Loucy (cell line): ENCODE results near the gene TNS4.

ENCODE experiments used
- H2AFZ ChIP-seq: fragments of 200-600 bp; sonication (generic); 2 replicates; pipeline ENCODE4 v1.6.0; 2016; ENCODE audit warnings: antibody characterized with exemption, mild to moderate bottlenecking, low read length, moderate library complexity
- H3F3A ChIP-seq: fragments of 200-600 bp; 2 replicates; pipeline ENCODE4 v1.6.0; 2016; ENCODE audit warnings: antibody characterized with exemption, low read depth, mild to moderate bottlenecking
- H3K27me3 ChIP-seq: fragments of 200-600 bp; sonication (generic); 2 replicates; pipeline ENCODE4 v1.6.1; 2014; ENCODE audit warnings: low read length, mild to moderate bottlenecking; ENCODE audit not compliant: insufficient read depth, poor library complexity, severe bottlenecking
- H3K36me3 ChIP-seq: fragments of 200-600 bp; sonication (generic); 2 replicates; pipeline ENCODE4 v1.6.1; 2016; ENCODE audit warnings: low read length; ENCODE audit not compliant: insufficient read depth
- H3K4me1 ChIP-seq: fragments of 200-600 bp; sonication (generic); 2 replicates; pipeline ENCODE4 v1.5.1; 2014; ENCODE audit warnings: low read length, mild to moderate bottlenecking; ENCODE audit not compliant: insufficient read depth, poor library complexity, severe bottlenecking
- H3K4me2 ChIP-seq: fragments of 200-600 bp; sonication (generic); 2 replicates; pipeline ENCODE4 v1.6.0; 2014; ENCODE audit warnings: antibody characterized with exemption, low read length, low read depth, mild to moderate bottlenecking; ENCODE audit not compliant: poor library complexity, severe bottlenecking
- H3K4me3 ChIP-seq: fragments of 200-600 bp; sonication (generic); 2 replicates; pipeline ENCODE4 v1.5.1; 2014; ENCODE audit warnings: low read length, mild to moderate bottlenecking, mixed read lengths; ENCODE audit not compliant: poor library complexity, severe bottlenecking
- H3K79me2 ChIP-seq: fragments of 200-600 bp; sonication (generic); 2 replicates; pipeline ENCODE4 v1.6.1; 2014; ENCODE audit warnings: low read length; ENCODE audit not compliant: insufficient read depth
- H3K9ac ChIP-seq: fragments of 200-600 bp; sonication (generic); 2 replicates; pipeline ENCODE4 v1.6.0; 2014; ENCODE audit warnings: mild to moderate bottlenecking, low read depth, low read length, moderate library complexity; ENCODE audit not compliant: poor library complexity, severe bottlenecking
- H3K9me2 ChIP-seq: fragments of 200-600 bp; sonication (generic); replicated peaks from 2 replicates; pipeline ENCODE4 v1.6.1; 2016; ENCODE audit warnings: low read depth, low read length, mixed read lengths
- H3K9me3 ChIP-seq: fragments of 200-600 bp; sonication (generic); 2 replicates; pipeline ENCODE4 v1.6.1; 2014; ENCODE audit warnings: mild to moderate bottlenecking, antibody characterized with exemption, low read length, low read depth; ENCODE audit not compliant: insufficient read depth
- H4K20me1 ChIP-seq: fragments of 200-600 bp; sonication (generic); 2 replicates; pipeline ENCODE4 v1.6.0; 2014; ENCODE audit warnings: antibody characterized with exemption, low read length, mild to moderate bottlenecking; ENCODE audit not compliant: insufficient read depth, poor library complexity, severe bottlenecking
- CTCF ChIP-seq: fragments of 200-600 bp; sonication (generic); conservative IDR thresholded peaks from 2 replicates; pipeline ENCODE4 v1.5.1; 2014; ENCODE audit warnings: mild to moderate bottlenecking, antibody characterized with exemption, low read length
- EZH2phosphoT487 ChIP-seq: fragments of 200-600 bp; IDR thresholded peaks from 2 replicates; pipeline ENCODE4 v1.6.1; 2018; ENCODE audit warnings: antibody characterized with exemption, mild to moderate bottlenecking, moderate library complexity, borderline replicate concordance

Gene TNS4

GRCh38 chr17:40457964-40458791 is 43.2 kb downstream of the TNS4 start:
- Histone ChIP-seq H3F3A (no peaks in the 10 kb centered on the region), H3K4me2 (no peak overlapping the region), H3K36me3 (no peaks in the 10 kb centered on the region), H2AFZ (no peak overlapping the region), H3K27me3 (no peaks in the 10 kb centered on the region), H3K9me2 (no peaks in the 10 kb centered on the region), H3K79me2 (no peaks in the 10 kb centered on the region), H3K9me3 (no peaks in the 10 kb centered on the region), H3K9ac (no peak overlapping the region), H3K4me1 (no peaks in the 10 kb centered on the region), H4K20me1 (no peaks in the 10 kb centered on the region), H3K4me3 (no peak overlapping the region)
- TF ChIP-seq CTCF: no peak
- TF ChIP-seq EZH2phosphoT487: no peak

- Histone ChIP-seq H3K9me2 (no peaks in the 10 kb centered on the region), H3K4me2 (no peak overlapping the region), H3K4me3 (no peak overlapping the region), H3K36me3 (no peaks in the 10 kb centered on the region), H3K9ac (no peak overlapping the region), H3F3A (no peaks in the 10 kb centered on the region), H3K79me2 (no peaks in the 10 kb centered on the region), H3K9me3 (no peaks in the 10 kb centered on the region), H3K27me3 (no peaks in the 10 kb centered on the region), H3K4me1 (no peaks in the 10 kb centered on the region), H2AFZ (no peak overlapping the region), H4K20me1 (no peaks in the 10 kb centered on the region)
- TF ChIP-seq CTCF (no peak), EZH2phosphoT487 (no peak)
These were observed 44.1 kb downstream of the TNS4 start for GRCh38 chr17:40457369-40457768.

- Histone ChIP-seq H3K36me3 (no peaks in the 10 kb centered on the region), H4K20me1 (no peaks in the 10 kb centered on the region), H3K27me3 (no peaks in the 10 kb centered on the region), H3K4me1 (no peaks in the 10 kb centered on the region), H3K9me2 (no peaks in the 10 kb centered on the region), H3K79me2 (no peaks in the 10 kb centered on the region), H2AFZ (no peak overlapping the region), H3K9me3 (no peaks in the 10 kb centered on the region), H3K9ac (no peak overlapping the region), H3K4me2 (no peak overlapping the region), H3K4me3 (no peak overlapping the region), H3F3A (no peaks in the 10 kb centered on the region)
- TF ChIP-seq CTCF: no peak
- TF ChIP-seq EZH2phosphoT487: no peak
These were observed 44.9 kb downstream of the TNS4 start for GRCh38 chr17:40456396-40456951.
